ENCODE results near the gene OR52I2.

Gene OR52I2

GRCh38 chr11:4611986-4612385 is 30.4 kb downstream of the OR52I2 start:
- no peak for TF ChIP-seq TAF1 (IDR thresholded peaks at IDR 0.05; ENCODE audit: low read depth)
- no peak for TF ChIP-seq YY1 (IDR thresholded peaks at IDR 0.05; ENCODE audit: low read depth)
- no peak for TF ChIP-seq EP300 (IDR thresholded peaks at IDR 0.05; ENCODE audit: borderline replicate concordance)
- TF ChIP-seq MAX (IDR thresholded peaks at IDR 0.05) = no peak
- no peak for TF ChIP-seq CEBPB (IDR thresholded peaks at IDR 0.05)
- no peak for TF ChIP-seq TEAD4 (IDR thresholded peaks at IDR 0.05)

- TF ChIP-seq FOXM1 (IDR thresholded peaks at IDR 0.05; ENCODE audit: borderline replicate concordance, low read depth) (no peak), YY1 (IDR thresholded peaks at IDR 0.05; ENCODE audit: low read depth) (no peak), TAF1 (IDR thresholded peaks at IDR 0.05; ENCODE audit: low read depth) (no peak), EP300 (IDR thresholded peaks at IDR 0.05; ENCODE audit: borderline replicate concordance) (no peak), ZBTB7A (IDR thresholded peaks at IDR 0.05; ENCODE audit: low read depth) (no peak), NFIC (IDR thresholded peaks at IDR 0.05) (no peak), RAD21 (IDR thresholded peaks at IDR 0.05; ENCODE audit: low read depth) (no peak), TEAD4 (IDR thresholded peaks at IDR 0.05) (no peak), EGR1 (IDR thresholded peaks at IDR 0.05) (no peak), CREB1 (IDR thresholded peaks at IDR 0.05; ENCODE audit: low read depth) (no peak), TCF12 (IDR thresholded peaks at IDR 0.05; ENCODE audit: low read depth) (no peak)
- TF ChIP-seq, protein P1, sequence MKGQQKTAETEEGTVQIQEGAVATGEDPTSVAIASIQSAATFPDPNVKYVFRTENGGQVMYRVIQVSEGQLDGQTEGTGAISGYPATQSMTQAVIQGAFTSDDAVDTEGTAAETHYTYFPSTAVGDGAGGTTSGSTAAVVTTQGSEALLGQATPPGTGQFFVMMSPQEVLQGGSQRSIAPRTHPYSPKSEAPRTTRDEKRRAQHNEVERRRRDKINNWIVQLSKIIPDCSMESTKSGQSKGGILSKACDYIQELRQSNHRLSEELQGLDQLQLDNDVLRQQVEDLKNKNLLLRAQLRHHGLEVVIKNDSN (IDR thresholded peaks at IDR 0.05) = no peak
Measured at GRCh38 chr11:4615856-4616444, 34.4 kb downstream of the OR52I2 start.

- TF ChIP-seq MAX (IDR thresholded peaks at IDR 0.05) (no peak), NFIC (IDR thresholded peaks at IDR 0.05) (no peak), RAD21 (IDR thresholded peaks at IDR 0.05; ENCODE audit: low read depth) (no peak)
Measured at GRCh38 chr11:4619514-4619913, 38.0 kb downstream of the OR52I2 start.

- TF ChIP-seq ZBTB7A (IDR thresholded peaks at IDR 0.05; ENCODE audit: low read depth) = no peak
- peak; percentile 69 for TF ChIP-seq RAD21 (IDR thresholded peaks at IDR 0.05; ENCODE audit: low read depth)
- no peak for TF ChIP-seq CEBPB (IDR thresholded peaks at IDR 0.05)
Measured at GRCh38 chr11:4626207-4627099, 44.9 kb downstream of the OR52I2 start.

GRCh38 chr11:4636136-4636535 is 54.6 kb downstream of the OR52I2 start:
- TF ChIP-seq YY1 (IDR thresholded peaks at IDR 0.05; ENCODE audit: low read depth) (no peak), TAF1 (IDR thresholded peaks at IDR 0.05; ENCODE audit: low read depth) (no peak), EP300 (IDR thresholded peaks at IDR 0.05; ENCODE audit: borderline replicate concordance) (no peak), NFIC (IDR thresholded peaks at IDR 0.05) (no peak), RAD21 (IDR thresholded peaks at IDR 0.05; ENCODE audit: low read depth) (no peak), MAX (IDR thresholded peaks at IDR 0.05) (no peak), TCF12 (IDR thresholded peaks at IDR 0.05; ENCODE audit: low read depth) (no peak), TEAD4 (IDR thresholded peaks at IDR 0.05) (no peak), CEBPB (IDR thresholded peaks at IDR 0.05) (no peak), FOXM1 (IDR thresholded peaks at IDR 0.05; ENCODE audit: borderline replicate concordance, low read depth) (no peak), CREB1 (IDR thresholded peaks at IDR 0.05; ENCODE audit: low read depth) (no peak), ZBTB7A (IDR thresholded peaks at IDR 0.05; ENCODE audit: low read depth) (no peak), EGR1 (IDR thresholded peaks at IDR 0.05) (no peak)
- TF ChIP-seq, protein P2, sequence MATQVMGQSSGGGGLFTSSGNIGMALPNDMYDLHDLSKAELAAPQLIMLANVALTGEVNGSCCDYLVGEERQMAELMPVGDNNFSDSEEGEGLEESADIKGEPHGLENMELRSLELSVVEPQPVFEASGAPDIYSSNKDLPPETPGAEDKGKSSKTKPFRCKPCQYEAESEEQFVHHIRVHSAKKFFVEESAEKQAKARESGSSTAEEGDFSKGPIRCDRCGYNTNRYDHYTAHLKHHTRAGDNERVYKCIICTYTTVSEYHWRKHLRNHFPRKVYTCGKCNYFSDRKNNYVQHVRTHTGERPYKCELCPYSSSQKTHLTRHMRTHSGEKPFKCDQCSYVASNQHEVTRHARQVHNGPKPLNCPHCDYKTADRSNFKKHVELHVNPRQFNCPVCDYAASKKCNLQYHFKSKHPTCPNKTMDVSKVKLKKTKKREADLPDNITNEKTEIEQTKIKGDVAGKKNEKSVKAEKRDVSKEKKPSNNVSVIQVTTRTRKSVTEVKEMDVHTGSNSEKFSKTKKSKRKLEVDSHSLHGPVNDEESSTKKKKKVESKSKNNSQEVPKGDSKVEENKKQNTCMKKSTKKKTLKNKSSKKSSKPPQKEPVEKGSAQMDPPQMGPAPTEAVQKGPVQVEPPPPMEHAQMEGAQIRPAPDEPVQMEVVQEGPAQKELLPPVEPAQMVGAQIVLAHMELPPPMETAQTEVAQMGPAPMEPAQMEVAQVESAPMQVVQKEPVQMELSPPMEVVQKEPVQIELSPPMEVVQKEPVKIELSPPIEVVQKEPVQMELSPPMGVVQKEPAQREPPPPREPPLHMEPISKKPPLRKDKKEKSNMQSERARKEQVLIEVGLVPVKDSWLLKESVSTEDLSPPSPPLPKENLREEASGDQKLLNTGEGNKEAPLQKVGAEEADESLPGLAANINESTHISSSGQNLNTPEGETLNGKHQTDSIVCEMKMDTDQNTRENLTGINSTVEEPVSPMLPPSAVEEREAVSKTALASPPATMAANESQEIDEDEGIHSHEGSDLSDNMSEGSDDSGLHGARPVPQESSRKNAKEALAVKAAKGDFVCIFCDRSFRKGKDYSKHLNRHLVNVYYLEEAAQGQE (IDR thresholded peaks at IDR 0.05; ENCODE audit: low read depth) = no peak
- TF ChIP-seq, protein P1 (IDR thresholded peaks at IDR 0.05) = no peak

- no peak for TF ChIP-seq TAF1 (IDR thresholded peaks at IDR 0.05; ENCODE audit: low read depth)
- TF ChIP-seq RAD21 (IDR thresholded peaks at IDR 0.05; ENCODE audit: low read depth) = peak; percentile 78
- no peak for TF ChIP-seq TEAD4 (IDR thresholded peaks at IDR 0.05)
Measured at GRCh38 chr11:4636962-4637661, 55.6 kb downstream of the OR52I2 start, which contains the start of gene OR51D1. TSS of gene OR51D1 (plus strand) at chr11:4637477. CDS start at chr11:4639791, 2,314 bp downstream.

GRCh38 chr11:4637662-4638047 is 56.1 kb downstream of the OR52I2 start:
- TF ChIP-seq TEAD4 (IDR thresholded peaks at IDR 0.05) (no peak), FOXM1 (IDR thresholded peaks at IDR 0.05; ENCODE audit: borderline replicate concordance, low read depth) (no peak), RAD21 (IDR thresholded peaks at IDR 0.05; ENCODE audit: low read depth) (no peak), CEBPB (IDR thresholded peaks at IDR 0.05) (no peak), ZBTB7A (IDR thresholded peaks at IDR 0.05; ENCODE audit: low read depth) (no peak), EP300 (IDR thresholded peaks at IDR 0.05; ENCODE audit: borderline replicate concordance) (no peak), NFIC (IDR thresholded peaks at IDR 0.05) (no peak), MAX (IDR thresholded peaks at IDR 0.05) (no peak), YY1 (IDR thresholded peaks at IDR 0.05; ENCODE audit: low read depth) (no peak), TAF1 (IDR thresholded peaks at IDR 0.05; ENCODE audit: low read depth) (no peak), TCF12 (IDR thresholded peaks at IDR 0.05; ENCODE audit: low read depth) (no peak)
- TF ChIP-seq, protein P1 (IDR thresholded peaks at IDR 0.05) = no peak
